ENCODE measurements around the gene CEP192.

DNA sequence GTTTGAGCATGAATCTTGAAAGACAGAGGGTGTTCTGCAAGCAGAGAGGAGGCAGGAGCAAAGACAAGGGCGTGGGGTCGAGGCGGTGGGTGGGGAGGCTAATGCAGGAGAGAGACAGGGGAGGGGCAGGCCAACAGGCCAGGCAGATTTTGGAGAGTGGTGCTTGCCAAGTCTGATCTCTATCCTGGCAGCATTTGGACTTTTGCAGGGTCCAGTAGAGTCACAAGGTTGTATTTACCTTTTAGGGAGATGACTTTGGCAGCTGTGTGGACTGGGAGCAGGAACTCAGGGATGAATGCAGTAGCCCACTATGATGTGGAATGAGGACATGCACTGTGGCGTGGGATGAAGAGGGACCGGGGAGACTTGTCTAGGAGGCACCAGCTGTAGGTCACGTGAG is 15.7 kb upstream of the CEP192 start:
- no peak for TF ChIP-seq CTCF (IDR thresholded peaks at IDR 0.05)
- TF ChIP-seq POLR2A (IDR thresholded peaks at IDR 0.05), result no peak

Data from uterus (tissue), 2 donors.